ENCODE results near the gene TPM4.

TPM4 gene

GRCh38 chr19:16066611-16067104 lies 9.6 kb upstream of the TPM4 start:
- Histone ChIP-seq H3K27ac (ENCODE audit: low read length) (no peak overlapping the region), H3K36me3 (ENCODE audit: insufficient read depth, low read depth, low read length) (no peaks in the 10 kb centered on the region), H3K4me1 (ENCODE audit: insufficient read depth, low read length) (peaks cover 6% of the 10 kb centered on the region), H3K9ac (ENCODE audit: low read depth, low read length) (no peak overlapping the region), H3K9me3 (ENCODE audit: insufficient read depth, low read depth, low read length) (no peaks in the 10 kb centered on the region), H3K27me3 (ENCODE audit: insufficient read depth, low read length) (no peaks in the 10 kb centered on the region), H3K4me3 (ENCODE audit: low read length) (no peak overlapping the region)

GRCh38 chr19:16067205-16067938 lies 8.9 kb upstream of the TPM4 start:
- H3K36me3 ChIP-seq (ENCODE audit: insufficient read depth, low read depth, low read length) = no peaks in the 10 kb centered on the region
- H3K4me1 ChIP-seq (ENCODE audit: insufficient read depth, low read length) = peaks cover 6% of the 10 kb centered on the region
- no peak overlapping the region for H3K4me3 ChIP-seq (ENCODE audit: low read length)
- no peaks in the 10 kb centered on the region for H3K9me3 ChIP-seq (ENCODE audit: insufficient read depth, low read depth, low read length)
- H3K27ac ChIP-seq (ENCODE audit: low read length) = no peak overlapping the region
- H3K9ac ChIP-seq (ENCODE audit: low read depth, low read length) = no peak overlapping the region
- H3K27me3 ChIP-seq (ENCODE audit: insufficient read depth, low read length) = no peaks in the 10 kb centered on the region

GRCh38 chr19:16068696-16069259 lies 7.5 kb upstream of the TPM4 start:
- Histone ChIP-seq H3K9ac (ENCODE audit: low read depth, low read length) (no peak overlapping the region), H3K9me3 (ENCODE audit: insufficient read depth, low read depth, low read length) (no peaks in the 10 kb centered on the region), H3K27me3 (ENCODE audit: insufficient read depth, low read length) (no peaks in the 10 kb centered on the region), H3K4me1 (ENCODE audit: insufficient read depth, low read length) (peaks cover 6% of the 10 kb centered on the region), H3K4me3 (ENCODE audit: low read length) (no peak overlapping the region), H3K36me3 (ENCODE audit: insufficient read depth, low read depth, low read length) (no peaks in the 10 kb centered on the region), H3K27ac (ENCODE audit: low read length) (no peak overlapping the region)

GRCh38 chr19:16069813-16070365 lies 6.4 kb upstream of the TPM4 start:
- Histone ChIP-seq H3K9me3 (ENCODE audit: insufficient read depth, low read depth, low read length) (no peaks in the 10 kb centered on the region), H3K4me3 (ENCODE audit: low read length) (no peak overlapping the region), H3K27ac (ENCODE audit: low read length) (no peak overlapping the region), H3K27me3 (ENCODE audit: insufficient read depth, low read length) (no peaks in the 10 kb centered on the region), H3K36me3 (ENCODE audit: insufficient read depth, low read depth, low read length) (no peaks in the 10 kb centered on the region), H3K4me1 (ENCODE audit: insufficient read depth, low read length) (peaks cover 6% of the 10 kb centered on the region; the same call in 1 of the 2 replicates), H3K9ac (ENCODE audit: low read depth, low read length) (no peak overlapping the region)

- H3K27ac ChIP-seq (ENCODE audit: low read length) = no peak overlapping the region
- H3K4me3 ChIP-seq (ENCODE audit: low read length) = no peak overlapping the region
- H3K36me3 ChIP-seq (ENCODE audit: insufficient read depth, low read depth, low read length) = no peaks in the 10 kb centered on the region
- no peak overlapping the region for H3K9ac ChIP-seq (ENCODE audit: low read depth, low read length)
- H3K9me3 ChIP-seq (ENCODE audit: insufficient read depth, low read depth, low read length) = no peaks in the 10 kb centered on the region
- H3K27me3 ChIP-seq (ENCODE audit: insufficient read depth, low read length) = no peaks in the 10 kb centered on the region
- peaks cover 4% of the 10 kb centered on the region; the same call in 1 of the 2 replicates for H3K4me1 ChIP-seq (ENCODE audit: insufficient read depth, low read length)
Measured at GRCh38 chr19:16070366-16070990, 5.8 kb upstream of the TPM4 start.

- Histone ChIP-seq H3K27ac (ENCODE audit: low read length) (no peak overlapping the region), H3K27me3 (ENCODE audit: insufficient read depth, low read length) (no peaks in the 10 kb centered on the region), H3K9me3 (ENCODE audit: insufficient read depth, low read depth, low read length) (no peaks in the 10 kb centered on the region), H3K4me1 (ENCODE audit: insufficient read depth, low read length) (no peaks in the 10 kb centered on the region; the same call in 1 of the 2 replicates), H3K9ac (ENCODE audit: low read depth, low read length) (no peak overlapping the region), H3K4me3 (ENCODE audit: low read length) (no peak overlapping the region), H3K36me3 (ENCODE audit: insufficient read depth, low read depth, low read length) (no peaks in the 10 kb centered on the region)
Measured at GRCh38 chr19:16071072-16071691, 5.1 kb upstream of the TPM4 start.

GRCh38 chr19:16073481-16073880 lies 2.8 kb upstream of the TPM4 start:
- H3K36me3 ChIP-seq (ENCODE audit: insufficient read depth, low read depth, low read length) = peaks cover 7% of the 10 kb centered on the region; the same call in 1 of the 2 replicates
- no peak overlapping the region for H3K9ac ChIP-seq (ENCODE audit: low read depth, low read length)
- no peak overlapping the region for H3K4me3 ChIP-seq (ENCODE audit: low read length)
- H3K4me1 ChIP-seq (ENCODE audit: insufficient read depth, low read length) = peaks cover 3% of the 10 kb centered on the region; the same call in 1 of the 2 replicates
- no peaks in the 10 kb centered on the region for H3K27me3 ChIP-seq (ENCODE audit: insufficient read depth, low read length)
- no peak overlapping the region for H3K27ac ChIP-seq (ENCODE audit: low read length)
- no peaks in the 10 kb centered on the region for H3K9me3 ChIP-seq (ENCODE audit: insufficient read depth, low read depth, low read length)

GRCh38 chr19:16073988-16074387 lies 2.3 kb upstream of the TPM4 start:
- no peak overlapping the region for H3K27ac ChIP-seq (ENCODE audit: low read length)
- H3K4me1 ChIP-seq (ENCODE audit: insufficient read depth, low read length) = peaks cover 8% of the 10 kb centered on the region; the same call in 1 of the 2 replicates
- H3K27me3 ChIP-seq (ENCODE audit: insufficient read depth, low read length) = no peaks in the 10 kb centered on the region
- H3K9ac ChIP-seq (ENCODE audit: low read depth, low read length) = no peak overlapping the region
- no peak overlapping the region for H3K4me3 ChIP-seq (ENCODE audit: low read length)
- H3K36me3 ChIP-seq (ENCODE audit: insufficient read depth, low read depth, low read length) = peaks cover 12% of the 10 kb centered on the region; the same call in 1 of the 2 replicates
- no peaks in the 10 kb centered on the region for H3K9me3 ChIP-seq (ENCODE audit: insufficient read depth, low read depth, low read length)

GRCh38 chr19:16074488-16075365 lies 1.6 kb upstream of the TPM4 start:
- peaks cover 17% of the 10 kb centered on the region; the same call in 1 of the 2 replicates for H3K36me3 ChIP-seq (ENCODE audit: insufficient read depth, low read depth, low read length)
- peak overlapping the region; percentile 98; the same call in 1 of the 2 replicates for H3K9ac ChIP-seq (ENCODE audit: low read depth, low read length)
- H3K4me3 ChIP-seq (ENCODE audit: low read length) = peak overlapping the region; percentile 97; the same call in 1 of the 2 replicates
- H3K27me3 ChIP-seq (ENCODE audit: insufficient read depth, low read length) = no peaks in the 10 kb centered on the region
- no peaks in the 10 kb centered on the region for H3K9me3 ChIP-seq (ENCODE audit: insufficient read depth, low read depth, low read length)
- H3K27ac ChIP-seq (ENCODE audit: low read length) = no peak overlapping the region
- peaks cover 13% of the 10 kb centered on the region; the same call in 1 of the 2 replicates for H3K4me1 ChIP-seq (ENCODE audit: insufficient read depth, low read length)

- peak overlapping the region; percentile 95 for H3K27ac ChIP-seq (ENCODE audit: low read length)
- H3K9me3 ChIP-seq (ENCODE audit: insufficient read depth, low read depth, low read length) = no peaks in the 10 kb centered on the region
- peak overlapping the region; percentile 97 for H3K4me3 ChIP-seq (ENCODE audit: low read length)
- H3K9ac ChIP-seq (ENCODE audit: low read depth, low read length) = peak overlapping the region; percentile 98
- H3K4me1 ChIP-seq (ENCODE audit: insufficient read depth, low read length) = peaks cover 13% of the 10 kb centered on the region; the same call in 1 of the 2 replicates
- peaks cover 26% of the 10 kb centered on the region; the same call in 1 of the 2 replicates for H3K36me3 ChIP-seq (ENCODE audit: insufficient read depth, low read depth, low read length)
- H3K27me3 ChIP-seq (ENCODE audit: insufficient read depth, low read length) = no peaks in the 10 kb centered on the region
Measured at GRCh38 chr19:16075430-16076153, 703 bp upstream of the TPM4 start.

All from iPS-20b (cell line).